OCI-LY1 (cell line): ENCODE measurements around the gene CEACAM20.

ENCODE experiments used
- CTCF ChIP-seq: fragments of 200-600 bp; sonication (generic), shearing (Covaris generic); IDR thresholded peaks from 2 replicates; pipeline ENCODE4 v1.5.1; 2017; ENCODE audit warnings: mild to moderate bottlenecking, antibody characterized with exemption, low read length, moderate library complexity, mixed read lengths
- EZH2 ChIP-seq: fragments of 200-600 bp; sonication (generic), shearing (Covaris generic); IDR thresholded peaks from 2 replicates; pipeline ENCODE4 v1.8.0; 2017; ENCODE audit warnings: borderline replicate concordance, mixed run types, mild to moderate bottlenecking, antibody characterized with exemption, low read length, moderate library complexity, mixed read lengths

GRCh38 chr19:44544031-44544430 lies 14.6 kb upstream of the CEACAM20 start:
- TF ChIP-seq CTCF: no peak
- no peak for TF ChIP-seq EZH2
